NCI-H187 (cell line): ENCODE data around the gene DKKL1.

Source experiments
- DNase-seq, 2 experiments: peaks; one replicate each; lab custom pipeline; 2025; lab: John Stamatoyannopoulos, UW

DKKL1 gene

GRCh38 chr19:49396738-49397505 is 33.2 kb downstream of the DKKL1 start:
- no peak for DNase-seq

DNA sequence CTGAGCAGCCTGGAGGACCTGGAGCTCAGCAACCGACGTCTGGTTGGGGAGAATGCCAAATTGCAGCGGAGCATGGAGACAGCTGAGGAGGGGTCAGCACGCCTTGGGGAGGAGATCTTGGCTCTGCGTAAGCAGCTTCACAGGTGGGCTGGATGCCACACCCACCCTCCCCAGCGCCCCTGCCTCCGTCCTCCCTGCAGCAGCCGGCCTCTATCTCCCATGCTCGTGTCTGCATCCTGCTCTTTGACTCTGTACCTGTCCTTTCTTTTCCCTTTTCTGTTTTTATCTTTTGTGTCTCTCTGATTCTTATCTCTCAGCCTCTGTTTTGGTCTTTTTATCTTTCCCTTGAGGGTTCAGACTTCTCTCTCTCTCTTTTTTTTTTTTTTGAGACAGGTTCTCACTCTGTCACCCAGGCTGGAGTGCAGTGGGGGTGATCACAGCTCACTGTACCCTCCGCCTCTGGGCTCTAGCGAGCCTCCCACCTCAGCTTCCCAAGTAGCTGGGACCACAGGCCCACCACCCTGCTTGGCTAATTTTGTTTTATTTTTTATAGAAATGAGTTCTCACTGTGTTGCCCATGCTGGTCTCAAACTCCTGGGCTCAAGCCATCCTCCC is 34.4 kb downstream of the DKKL1 start:
- DNase-seq = no peak

GRCh38 chr19:49398931-49399330 is 35.3 kb downstream of the DKKL1 start:
- DNase-seq = no peak

DNA sequence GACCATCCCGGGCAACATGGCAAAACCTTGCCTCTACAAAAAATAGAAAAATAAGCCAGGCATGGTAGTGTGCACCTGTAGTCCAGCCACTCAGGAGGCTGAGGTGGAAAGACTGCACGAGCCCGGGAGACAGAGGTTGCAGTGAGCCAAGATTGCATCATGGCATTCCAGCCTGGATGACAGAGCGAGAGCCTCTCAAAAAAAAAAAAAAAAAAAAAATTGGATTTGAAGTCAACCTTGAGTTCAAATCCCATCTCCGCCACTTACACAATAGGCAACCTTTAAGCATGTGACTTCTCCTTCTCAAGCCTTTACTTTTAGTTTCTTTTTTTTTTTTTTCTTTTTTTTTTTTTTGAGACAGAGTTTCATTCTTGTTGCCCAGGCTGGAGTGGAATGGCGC is 36.4 kb downstream of the DKKL1 start:
- DNase-seq = no peak

- DNase-seq = peak; percentile 98 to 99
Observed at GRCh38 chr19:49403404-49404187, 39.9 kb downstream of the DKKL1 start.

GRCh38 chr19:49407079-49407478 is 43.4 kb downstream of the DKKL1 start:
- DNase-seq = no peak

GRCh38 chr19:49407482-49408015 is 43.9 kb downstream of the DKKL1 start:
- no peak for DNase-seq

- no peak for DNase-seq
Observed at GRCh38 chr19:49408816-49409440, 45.3 kb downstream of the DKKL1 start.

DNA sequence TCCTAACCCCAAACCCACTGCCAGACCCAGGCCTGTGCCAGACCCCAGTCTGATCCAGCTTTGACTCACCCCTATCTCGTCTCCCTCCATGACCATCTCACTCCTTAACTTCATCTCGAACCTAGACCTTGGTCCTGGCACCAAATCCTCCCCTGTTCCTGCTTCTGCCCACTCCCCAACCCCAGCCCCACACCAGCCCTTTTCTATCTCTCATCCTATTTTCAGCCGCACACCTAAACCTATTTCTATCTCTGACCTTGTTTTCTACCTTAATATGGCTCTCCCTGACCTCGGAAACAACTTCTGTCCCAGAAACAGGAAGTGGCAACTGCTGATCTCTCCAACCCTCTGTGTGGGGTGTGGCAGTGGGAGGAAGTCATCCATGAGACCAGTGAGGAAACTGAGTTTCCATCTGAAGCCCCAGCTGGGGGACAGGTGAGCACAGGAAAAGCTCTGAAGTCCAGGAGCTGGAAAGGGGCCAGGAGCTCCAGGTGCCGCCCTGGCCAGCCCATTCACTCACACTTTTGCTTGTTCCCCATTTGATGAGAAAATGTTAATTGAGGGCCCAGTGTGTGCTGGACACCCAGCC is 45.9 kb downstream of the DKKL1 start:
- no peak for DNase-seq

DNA sequence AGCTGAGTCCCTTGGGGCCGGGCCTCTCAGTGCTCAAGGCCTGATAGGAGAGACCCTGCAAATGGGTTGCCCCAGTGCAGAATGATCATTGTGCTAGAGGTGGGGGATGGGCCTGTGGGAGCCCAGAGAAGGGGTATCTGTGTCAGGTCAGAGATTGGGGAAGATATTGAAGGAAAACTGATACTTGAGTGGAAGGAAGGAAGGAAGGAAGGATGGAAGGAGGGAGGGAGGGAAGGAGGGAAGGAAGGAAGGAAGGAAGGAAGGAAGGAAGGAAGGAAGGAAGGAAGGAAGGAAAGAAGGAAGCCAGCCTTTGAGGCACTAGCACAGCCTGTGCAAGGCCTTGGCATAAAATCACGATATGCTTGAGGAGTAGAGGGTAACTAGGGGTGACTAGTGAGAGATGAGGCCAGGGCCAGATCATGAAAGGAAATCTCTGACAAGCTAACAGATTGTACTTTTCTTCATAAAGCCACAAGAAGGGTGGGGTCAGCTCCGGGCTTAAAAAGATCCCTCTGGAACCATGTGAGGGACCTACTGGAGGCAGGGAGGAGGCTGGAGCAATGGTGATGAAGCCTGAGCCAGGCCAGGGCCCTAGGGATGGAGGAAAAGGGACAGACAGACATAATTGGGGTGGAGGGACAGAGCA is 48.1 kb downstream of the DKKL1 start:
- no peak for DNase-seq

DNA sequence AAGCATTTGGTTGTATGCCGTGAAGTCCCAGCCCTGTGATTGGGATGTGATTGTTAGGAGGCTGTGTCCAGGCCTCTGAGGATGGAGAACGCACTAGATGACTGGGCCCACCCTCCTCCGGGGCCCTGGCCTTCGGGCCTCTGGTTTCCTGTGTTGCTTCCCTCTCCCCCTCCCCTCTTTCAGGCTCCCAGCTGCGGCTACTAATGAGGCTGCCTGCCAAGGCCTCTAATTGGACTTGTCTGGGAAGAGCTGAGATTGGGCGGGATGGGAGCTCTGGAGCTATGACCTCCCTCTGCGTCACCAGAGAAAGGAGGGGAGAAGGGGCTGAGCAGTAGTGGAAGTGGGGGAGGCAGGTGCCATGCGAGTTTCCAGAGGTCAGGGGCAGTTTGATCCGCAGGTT is 49.7 kb downstream of the DKKL1 start:
- no peak for DNase-seq

- no peak for DNase-seq
Observed at GRCh38 chr19:49414256-49414655, 50.6 kb downstream of the DKKL1 start.

GRCh38 chr19:49415102-49415809 is 51.6 kb downstream of the DKKL1 start:
- no peak for DNase-seq

GRCh38 chr19:49415810-49416200 is 52.1 kb downstream of the DKKL1 start:
- no peak for DNase-seq

GRCh38 chr19:49417088-49417487 is 53.4 kb downstream of the DKKL1 start:
- DNase-seq = no peak

GRCh38 chr19:49418511-49418910 is 54.8 kb downstream of the DKKL1 start:
- no peak for DNase-seq

DNA sequence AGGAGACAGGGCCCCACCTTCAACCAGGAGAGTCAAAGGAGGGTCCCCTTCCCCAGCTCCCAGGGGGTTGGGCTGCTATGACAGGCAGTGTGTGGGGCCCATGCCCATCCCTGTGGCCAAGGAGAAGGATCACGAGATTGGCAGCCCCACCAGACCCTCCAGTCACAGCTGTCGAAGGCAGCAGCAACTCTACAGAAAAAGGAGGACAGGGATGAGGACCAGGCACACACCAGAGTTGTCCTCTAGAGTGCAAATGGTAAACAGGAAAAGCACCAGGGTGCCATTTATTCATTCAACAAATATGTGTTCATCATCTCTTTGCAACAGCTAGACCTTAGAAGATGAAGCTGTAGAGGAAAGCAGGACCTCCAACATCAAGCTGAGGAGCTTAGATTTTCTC is 55.5 kb downstream of the DKKL1 start:
- DNase-seq = no peak

DNA sequence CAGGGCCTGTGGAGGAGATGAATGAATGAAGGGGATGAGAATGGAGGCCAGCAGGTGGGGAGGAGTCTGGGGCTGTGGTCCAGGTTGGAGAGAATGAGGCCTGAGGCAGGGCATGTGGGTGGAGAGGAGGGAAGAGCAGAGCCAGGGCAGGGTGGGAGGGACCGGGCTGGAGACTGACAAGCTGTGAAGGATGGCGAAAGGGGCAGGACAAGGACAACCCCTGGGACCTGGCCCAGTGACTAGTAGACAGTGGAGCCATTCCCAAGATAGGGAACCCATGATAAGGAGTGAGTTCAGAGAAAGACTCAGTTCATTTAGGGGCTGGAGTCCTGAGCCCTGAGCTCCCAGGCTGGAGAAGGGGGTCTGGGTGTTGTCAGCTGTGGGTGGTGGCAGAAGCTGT is 56.5 kb downstream of the DKKL1 start:
- no peak for DNase-seq

- DNase-seq = peak; percentile 89 to 91
Observed at GRCh38 chr19:49421039-49421877, 57.6 kb downstream of the DKKL1 start.

- DNase-seq = no peak
Observed at GRCh38 chr19:49421878-49422202, 58.2 kb downstream of the DKKL1 start.
